HEK293T (cell line): ENCODE results near the gene DVL3.

Source experiments
- ARNT ChIP-seq: fragments of 450-650 bp; IDR thresholded peaks from 2 replicates; pipeline ENCODE4 v1.6.1; 2017; ENCODE audit warnings: mild to moderate bottlenecking
- BHLHE40 ChIP-seq: fragments of 450-650 bp; IDR thresholded peaks from 2 replicates; pipeline ENCODE4 v1.6.1; 2016; ENCODE audit warnings: mild to moderate bottlenecking, moderate library complexity, borderline replicate concordance
- CTBP1 ChIP-seq: fragments of 450-650 bp; IDR thresholded peaks from 2 replicates; pipeline ENCODE4 v1.6.1; 2016; ENCODE audit warnings: borderline replicate concordance
- ELF4 ChIP-seq: fragments of 450-650 bp; IDR thresholded peaks from 2 replicates; pipeline ENCODE4 v1.6.1; 2017; ENCODE audit warnings: antibody characterized with exemption
- FOXA1 ChIP-seq: fragments of 450-650 bp; IDR thresholded peaks from 2 replicates; pipeline ENCODE4 v1.6.1; 2016; ENCODE audit warnings: mild to moderate bottlenecking
- FOXM1 ChIP-seq: fragments of 450-650 bp; IDR thresholded peaks from 2 replicates; pipeline ENCODE4 v1.6.1; 2017; ENCODE audit warnings: mild to moderate bottlenecking, borderline replicate concordance
- HDGF ChIP-seq: fragments of 450-650 bp; IDR thresholded peaks from 2 replicates; pipeline ENCODE4 v1.6.1; 2017; ENCODE audit warnings: antibody characterized with exemption, borderline replicate concordance
- NFRKB ChIP-seq: fragments of 450-650 bp; IDR thresholded peaks from 2 replicates; pipeline ENCODE4 v1.6.1; 2016; ENCODE audit warnings: mild to moderate bottlenecking, moderate library complexity
- SP1 ChIP-seq: fragments of 450-650 bp; IDR thresholded peaks from 2 replicates; pipeline ENCODE4 v1.6.1; 2017

DNA sequence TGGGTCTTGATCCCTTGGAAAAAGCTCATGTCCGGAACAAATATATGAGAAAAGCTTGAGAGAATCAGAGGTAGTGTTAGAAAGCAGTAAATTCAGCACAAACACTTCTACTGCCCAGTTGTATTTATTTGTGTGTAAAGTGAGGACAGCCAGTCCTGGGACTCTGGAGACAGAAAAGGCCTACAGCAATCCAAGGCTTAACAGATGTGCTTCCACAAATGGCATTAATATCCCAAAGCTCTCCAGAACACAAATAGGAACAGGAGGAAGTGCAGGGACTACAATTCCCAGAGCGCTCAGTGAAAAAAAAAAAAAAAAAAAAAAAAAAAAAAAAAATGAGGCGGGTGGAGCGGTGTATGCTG, 19.1 kb downstream of the DVL3 start:
- TF ChIP-seq NFRKB (no peak), HDGF (no peak), CTBP1 (no peak), FOXA1 (no peak), BHLHE40 (no peak), FOXM1 (no peak), ELF4 (no peak), SP1 (no peak), ARNT (no peak)
